Right atrium auricular region (tissue), 2 donors: Measurements from ENCODE around the gene NFE2. TPM values are rescaled to one million over a fixed set of nuclear protein-coding genes. Genes with fewer than 3 reads are reported as not detected.

ENCODE experiments used
- DNase-seq: peaks from one replicate; pipeline ENCODE4 v3.0.0-alpha.2; 2019; ENCODE audit warnings: low spot score
- H3K27ac ChIP-seq, 2 donors: fragments of 200-600 bp; sonication (generic); 1 replicate in 1 of 2; 2 replicates in 1 of 2; pipeline ENCODE4 v1.5.1; 2016 to 2019
- H3K27me3 ChIP-seq, 2 donors: fragments of 200-600 bp; sonication (generic); one replicate each; pipeline versions ENCODE4 v1.5.1 to v1.6.0; 2017 to 2019
- H3K36me3 ChIP-seq: fragments of 200-600 bp; sonication (generic); one replicate; pipeline ENCODE4 v1.5.1; 2016
- H3K4me1 ChIP-seq, 2 donors: fragments of 200-600 bp; sonication (generic); one replicate each; pipeline versions ENCODE4 v1.5.1 to v1.6.0; 2017 to 2019
- H3K4me3 ChIP-seq, 2 donors: fragments of 200-600 bp; sonication (generic); 1 replicate in 1 of 2; 2 replicates in 1 of 2; pipeline ENCODE4 v1.5.1; 2017 to 2019; ENCODE audit warnings: mild to moderate bottlenecking in 1 of 2, moderate library complexity in 1 of 2
- H3K9me3 ChIP-seq, 2 donors: fragments of 200-600 bp; sonication (generic); one replicate each; pipeline ENCODE4 v1.5.1; 2019
- CTCF ChIP-seq, 2 donors: fragments of 200-600 bp; sonication (generic); IDR thresholded peaks; one replicate each; pipeline ENCODE4 v1.5.1; 2019; ENCODE audit warnings: antibody characterized with exemption in 2 of 2
- total RNA-seq, 2 donors: library from RNA; depleted of rRNA; stranded (reverse); fragments of >200 nt; gene quantifications; one replicate each; pipeline ENCODE4 v1.1.0, GENCODE V29; 2016

Gene NFE2
- total RNA-seq, 2 donors from 2014 or later, result 1.1 to 2.9 TPM

- H3K27me3 ChIP-seq, result no peaks in the 10 kb centered on the region
- H3K4me3 ChIP-seq, result no peak overlapping the region
- H3K36me3 ChIP-seq, result no peaks in the 10 kb centered on the region
- H3K9me3 ChIP-seq, result no peaks in the 10 kb centered on the region
- peaks cover 0 to 23% of the 10 kb centered on the region in 2 donors for H3K4me1 ChIP-seq
- H3K27ac ChIP-seq, result peak overlapping the region; percentile 8 to 36
- DNase-seq, result no peak
- TF ChIP-seq CTCF (IDR thresholded peaks at IDR 0.05), result no peak
These were observed 26.8 kb downstream of the NFE2 start for GRCh38 chr12:54273981-54274380.

GRCh38 chr12:54272214-54272613 lies 28.6 kb downstream of the NFE2 start:
- Histone ChIP-seq H3K27ac (no peak overlapping the region), H3K9me3 (no peaks in the 10 kb centered on the region), H3K4me1 (peaks cover 0 to 6% of the 10 kb centered on the region in 2 donors), H3K4me3 (no peak overlapping the region), H3K27me3 (no peaks in the 10 kb centered on the region), H3K36me3 (no peaks in the 10 kb centered on the region)
- TF ChIP-seq CTCF (IDR thresholded peaks at IDR 0.05), result no peak
- no peak for DNase-seq

- Histone ChIP-seq H3K27me3 (no peaks in the 10 kb centered on the region), H3K4me3 (no peak overlapping the region), H3K36me3 (no peaks in the 10 kb centered on the region), H3K27ac (no peak overlapping the region), H3K9me3 (no peaks in the 10 kb centered on the region), H3K4me1 (no peaks in the 10 kb centered on the region)
- no peak for TF ChIP-seq CTCF (IDR thresholded peaks at IDR 0.05)
- no peak for DNase-seq
These were observed 30.5 kb downstream of the NFE2 start for GRCh38 chr12:54270345-54270744.

- H3K4me3 ChIP-seq, result no peak overlapping the region
- no peak overlapping the region for H3K27ac ChIP-seq
- H3K4me1 ChIP-seq, result peaks cover 0 to 10% of the 10 kb centered on the region in 2 donors
- no peaks in the 10 kb centered on the region for H3K27me3 ChIP-seq
- H3K9me3 ChIP-seq, result no peaks in the 10 kb centered on the region
- no peaks in the 10 kb centered on the region for H3K36me3 ChIP-seq
- no peak for TF ChIP-seq CTCF (IDR thresholded peaks at IDR 0.05)
- no peak for DNase-seq
These were observed 34.0 kb downstream of the NFE2 start for GRCh38 chr12:54266852-54267251.

- peaks cover 0 to 17% of the 10 kb centered on the region in 2 donors for H3K4me1 ChIP-seq
- no peaks in the 10 kb centered on the region for H3K27me3 ChIP-seq
- H3K4me3 ChIP-seq, result no peak overlapping the region
- no peak for DNase-seq
- H3K36me3 ChIP-seq, result no peaks in the 10 kb centered on the region
- H3K9me3 ChIP-seq, result no peaks in the 10 kb centered on the region
- H3K27ac ChIP-seq, result no peak overlapping the region
- no peak for TF ChIP-seq CTCF (IDR thresholded peaks at IDR 0.05)
These were observed 35.4 kb downstream of the NFE2 start for GRCh38 chr12:54265364-54265812.

- peak overlapping the region; percentile 8 to 54 for H3K27ac ChIP-seq
- peaks cover 2% of the 10 kb centered on the region for H3K36me3 ChIP-seq
- H3K4me1 ChIP-seq, result peaks cover 0 to 46% of the 10 kb centered on the region in 2 donors
- no peaks in the 10 kb centered on the region for H3K27me3 ChIP-seq
- no peak overlapping the region for H3K4me3 ChIP-seq
- TF ChIP-seq CTCF (IDR thresholded peaks at IDR 0.05), result no peak
- no peaks in the 10 kb centered on the region for H3K9me3 ChIP-seq
- DNase-seq, result no peak
These were observed 38.4 kb downstream of the NFE2 start for GRCh38 chr12:54262403-54262925.
